GDM1 (cell line): ENCODE measurements around the gene UNC5B.
"Not testable (repeated sequence)": the region's sequence is repeated elsewhere in the genome, so short reads cannot be mapped to it uniquely, and the experiment has no call there.

Source experiments
- DNase-seq: peaks from one replicate; lab custom pipeline; 2025; lab: John Stamatoyannopoulos, UW

Gene UNC5B

DNA sequence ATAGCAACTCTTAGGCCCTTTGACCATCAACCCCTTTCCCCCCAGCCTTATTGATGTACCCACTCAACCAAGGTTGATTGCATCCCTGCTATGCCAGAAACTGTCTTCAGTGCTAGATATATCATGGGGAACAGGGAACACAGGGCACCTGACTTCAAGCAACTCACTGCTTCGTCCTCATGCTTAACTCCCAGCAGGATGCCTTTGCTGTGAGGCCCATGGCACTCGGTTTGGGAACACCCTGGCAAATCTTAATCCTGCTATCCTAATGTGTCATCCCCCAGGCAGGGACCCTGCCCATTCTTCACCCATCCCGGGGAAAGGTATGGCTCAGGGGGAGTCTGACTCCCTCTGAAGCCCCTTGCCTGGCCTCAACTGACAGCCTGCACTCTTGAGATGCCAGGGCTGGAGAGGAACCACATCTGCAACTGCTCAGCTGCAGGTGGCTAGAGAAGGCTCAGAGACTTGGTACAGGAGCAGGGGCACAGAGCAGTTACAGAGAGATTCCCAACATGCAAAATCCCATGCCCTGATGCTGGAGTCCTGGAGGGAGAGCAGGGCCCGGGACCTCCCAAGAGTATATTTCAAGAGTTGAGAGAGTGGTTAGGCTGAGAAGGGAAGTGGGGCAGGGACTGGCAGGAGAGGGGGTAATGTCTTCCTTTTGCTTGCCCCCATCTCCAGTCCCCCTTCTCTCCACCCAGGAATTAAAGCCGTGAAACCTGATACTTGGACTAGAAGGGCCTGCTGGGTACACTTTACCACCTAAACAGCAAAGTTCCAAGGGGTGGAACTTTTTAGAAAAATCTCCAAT, 2.4 kb upstream of the UNC5B start:
- no peak for DNase-seq

- no peak for DNase-seq
Measured at GRCh38 chr10:71210542-71210871, 1.9 kb upstream of the UNC5B start.

GRCh38 chr10:71211053-71211452, 1.3 kb upstream of the UNC5B start:
- no peak for DNase-seq

- no peak for DNase-seq
Measured at GRCh38 chr10:71211775-71212317, 524 bp upstream of the UNC5B start.

GRCh38 chr10:71213127-71213621, 804 bp downstream of the UNC5B start:
- DNase-seq = peak; percentile 42

DNA sequence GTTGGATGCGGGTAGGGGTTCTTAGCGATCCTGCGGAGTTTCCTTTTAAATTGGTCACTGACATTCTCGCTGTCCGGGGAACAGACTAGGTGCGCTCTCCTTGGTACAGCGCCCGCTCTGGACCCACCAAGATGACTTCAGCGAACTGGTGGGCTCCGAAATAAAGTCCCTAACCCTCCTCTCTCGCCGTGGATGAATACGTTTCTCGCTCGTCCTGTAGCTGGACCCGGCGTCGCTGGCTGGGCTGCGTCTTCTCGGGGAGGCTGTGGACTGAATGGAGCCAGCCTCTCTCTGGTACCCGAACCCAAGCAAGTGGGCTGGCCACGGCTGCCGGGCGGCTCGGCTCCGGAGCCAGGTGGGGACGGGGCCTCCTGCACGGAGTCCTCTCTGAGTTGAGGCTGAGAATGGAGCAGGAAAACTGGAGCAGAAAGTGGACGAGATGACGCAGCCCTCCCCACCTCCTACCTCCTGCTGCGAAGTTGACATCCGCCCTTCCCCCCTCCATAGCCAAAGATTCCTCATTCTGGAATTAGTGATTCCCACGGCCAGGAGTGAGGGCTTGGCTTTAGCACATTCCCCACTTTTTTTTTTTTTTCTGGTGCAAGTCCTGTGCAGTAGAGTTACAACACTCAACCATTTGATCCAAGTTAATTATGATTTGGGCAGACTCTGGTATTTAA, 1.5 kb downstream of the UNC5B start:
- no peak for DNase-seq

- DNase-seq = no peak
Measured at GRCh38 chr10:71214641-71215559, 2.5 kb downstream of the UNC5B start.

DNA sequence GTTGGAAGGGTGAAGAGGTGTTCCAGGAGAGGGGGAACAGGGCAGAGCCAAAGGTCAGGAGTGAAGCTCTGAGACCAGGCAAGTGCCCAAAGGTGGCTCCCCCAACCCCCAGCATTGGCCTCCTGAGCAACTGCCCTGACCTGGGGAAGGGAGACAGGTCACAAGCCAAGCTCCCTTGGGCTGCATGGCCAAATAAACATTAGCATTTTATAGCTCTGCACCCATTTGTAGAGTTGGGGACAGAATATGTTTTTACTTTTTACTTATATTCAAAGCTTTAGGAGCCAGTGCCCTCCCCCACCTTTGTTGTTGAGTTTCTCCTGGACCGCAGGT, 4.0 kb downstream of the UNC5B start:
- DNase-seq = no peak

GRCh38 chr10:71216751-71217265, 4.4 kb downstream of the UNC5B start:
- DNase-seq = no peak

GRCh38 chr10:71217266-71218045, 5.1 kb downstream of the UNC5B start:
- DNase-seq = no peak

- DNase-seq = no peak
Measured at GRCh38 chr10:71218046-71218650, 5.8 kb downstream of the UNC5B start.

DNA sequence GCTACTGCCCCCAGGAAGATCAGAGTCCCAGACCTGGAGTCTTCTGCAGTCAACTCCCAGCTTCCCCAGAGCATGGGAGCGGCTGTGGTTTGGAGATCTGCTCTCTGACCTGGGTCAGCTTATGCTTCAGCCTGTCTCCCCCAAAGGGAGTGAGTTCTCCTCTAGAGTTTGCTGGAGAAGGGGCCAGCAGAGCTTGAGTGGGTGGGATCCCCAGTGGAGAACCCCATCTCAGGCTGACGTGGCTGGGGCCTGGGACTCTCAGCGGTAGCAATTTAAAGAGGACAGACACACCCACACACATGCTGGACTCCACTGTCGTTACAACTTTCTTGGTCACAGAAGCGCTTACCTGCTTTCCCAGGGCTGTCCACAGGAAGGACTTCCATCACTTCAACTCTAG, 6.3 kb downstream of the UNC5B start:
- DNase-seq = no peak

- not testable (repeated sequence) for DNase-seq
Measured at GRCh38 chr10:71219236-71219917, 7.0 kb downstream of the UNC5B start.

GRCh38 chr10:71219918-71220688, 7.7 kb downstream of the UNC5B start:
- DNase-seq = no peak

DNA sequence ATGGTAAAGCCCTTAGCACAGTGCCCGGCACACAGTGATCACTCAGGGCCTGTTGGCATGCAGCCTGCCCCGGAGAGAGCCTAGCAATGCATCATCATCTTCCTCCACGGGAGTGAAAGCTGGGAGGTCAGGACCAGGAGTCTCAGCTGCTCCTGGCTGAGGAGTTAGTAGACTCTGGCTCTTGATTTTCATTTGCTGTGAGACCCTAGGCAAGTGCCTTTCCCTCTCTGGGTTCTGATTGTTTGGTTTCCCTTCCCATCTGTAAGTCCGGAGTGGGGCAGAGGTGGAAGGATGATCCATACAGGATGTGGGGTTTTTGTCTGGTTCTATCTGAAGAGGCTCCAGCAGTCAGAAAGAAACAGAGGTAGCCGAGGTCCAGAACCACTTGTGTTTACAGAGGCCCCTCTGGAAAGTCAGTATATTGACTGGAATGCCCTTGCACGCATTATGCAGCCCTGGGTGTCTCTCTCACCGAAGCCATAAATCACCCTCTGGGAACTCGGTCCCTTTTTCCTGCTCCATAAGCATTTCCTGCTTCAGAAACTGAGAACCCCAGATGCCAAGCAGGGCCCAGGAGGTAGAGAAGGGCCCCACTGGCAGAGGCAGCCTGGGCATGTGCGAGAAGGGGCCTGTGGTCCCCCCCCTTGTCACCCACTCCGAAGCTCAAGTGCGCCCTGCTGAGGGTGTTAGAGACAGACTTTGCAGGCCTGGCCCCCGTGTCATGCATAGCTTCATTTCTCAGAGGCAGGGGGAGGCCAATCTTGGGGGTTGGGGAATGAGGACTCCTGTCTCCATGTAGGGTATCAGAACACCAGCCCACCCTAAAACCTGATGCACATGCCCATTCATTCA, 8.5 kb downstream of the UNC5B start:
- no peak for DNase-seq

- DNase-seq = no peak
Measured at GRCh38 chr10:71221586-71222202, 9.3 kb downstream of the UNC5B start.

- no peak for DNase-seq
Measured at GRCh38 chr10:71222601-71223346, 10.4 kb downstream of the UNC5B start.
